GM23338 (cell line): ENCODE results near the gene NXPH2. TPM values are rescaled to one million over a fixed set of nuclear protein-coding genes. Genes with fewer than 3 reads are reported as not detected.

Experiments
- ATAC-seq: fragments of 200-7000 bp; cut with Tn5 transposase; 3 replicates; pipeline ENCODE4 v1.9.1; 2020
- DNase-seq: peaks from one replicate; pipeline ENCODE4 v3.0.0-alpha.2; 2015; ENCODE audit warnings: low spot score
- H2AFZ ChIP-seq: fragments of 200-600 bp; sonication (generic); 2 replicates; pipeline ENCODE4 v1.8.0; 2016; ENCODE audit warnings: antibody characterized with exemption, mild to moderate bottlenecking, moderate library complexity
- H3F3A ChIP-seq: fragments of 200-600 bp; sonication (generic); replicated peaks from 2 replicates; pipeline ENCODE4 v1.8.0; 2017; ENCODE audit warnings: antibody characterized with exemption, mixed run types, low read depth
- H3K27ac ChIP-seq: fragments of 200-600 bp; sonication (generic); 2 replicates; pipeline ENCODE4 v1.6.1; 2016; ENCODE audit warnings: low read depth
- H3K27me3 ChIP-seq: fragments of 200-600 bp; sonication (generic); 2 replicates; pipeline ENCODE4 v1.8.0; 2016; ENCODE audit warnings: mild to moderate bottlenecking, mixed run types, moderate library complexity; ENCODE audit not compliant: insufficient read depth
- H3K36me3 ChIP-seq: fragments of 200-600 bp; sonication (generic); 2 replicates; pipeline ENCODE4 v1.8.0; 2016; ENCODE audit warnings: mild to moderate bottlenecking; ENCODE audit not compliant: insufficient read depth
- H3K4me1 ChIP-seq: fragments of 200-600 bp; sonication (generic); 2 replicates; pipeline ENCODE4 v1.8.0; 2016; ENCODE audit warnings: mild to moderate bottlenecking, moderate library complexity; ENCODE audit not compliant: insufficient read depth
- H3K4me2 ChIP-seq: fragments of 200-600 bp; sonication (generic); 2 replicates; pipeline ENCODE4 v1.7.1; 2017; ENCODE audit warnings: mixed run types
- H3K4me3 ChIP-seq: fragments of 200-600 bp; sonication (generic); 2 replicates; pipeline ENCODE4 v1.6.1; 2016; ENCODE audit warnings: mixed run types
- H3K79me2 ChIP-seq: fragments of 200-600 bp; sonication (generic); replicated peaks from 2 replicates; pipeline ENCODE4 v1.8.0; 2017; ENCODE audit warnings: mild to moderate bottlenecking; ENCODE audit not compliant: insufficient read depth
- H3K9me2 ChIP-seq: fragments of 200-600 bp; sonication (generic); 2 replicates; pipeline ENCODE4 v1.8.0; 2017; ENCODE audit not compliant: insufficient read depth
- H4K20me1 ChIP-seq: fragments of 200-600 bp; sonication (generic); replicated peaks from 2 replicates; pipeline ENCODE4 v1.8.0; 2017; ENCODE audit warnings: mild to moderate bottlenecking; ENCODE audit not compliant: insufficient read depth
- H3K27ac Mint-ChIP-seq: 2 replicates; pipeline ENCODE4 v1.8.0; 2020; ENCODE audit warnings: inconsistent platforms, mild to moderate bottlenecking, moderate library complexity, mixed read lengths
- H3K27me3 Mint-ChIP-seq: 3 replicates; pipeline ENCODE4 v1.8.0; 2022; ENCODE audit warnings: low read depth, mild to moderate bottlenecking, moderate library complexity, mixed read lengths, inconsistent platforms; ENCODE audit not compliant: insufficient read depth, poor library complexity
- H3K36me3 Mint-ChIP-seq: 3 replicates; pipeline ENCODE4 v1.8.0; 2021; ENCODE audit warnings: low read depth, mild to moderate bottlenecking, inconsistent platforms, moderate library complexity, mixed read lengths
- H3K4me1 Mint-ChIP-seq: 3 replicates; pipeline ENCODE4 v1.8.0; 2020; ENCODE audit warnings: mild to moderate bottlenecking, inconsistent platforms, mixed read lengths
- H3K4me3 Mint-ChIP-seq: 3 replicates; pipeline ENCODE4 v1.8.0; 2021; ENCODE audit warnings: moderate library complexity, mild to moderate bottlenecking, inconsistent platforms, mixed read lengths
- H3K9me3 Mint-ChIP-seq: 3 replicates; pipeline ENCODE4 v1.8.0; 2020; ENCODE audit warnings: moderate library complexity, mild to moderate bottlenecking, inconsistent platforms, mixed read lengths
- CREB1 ChIP-seq: fragments of 250-450 bp; sonication (Bioruptor Pico); IDR thresholded peaks from 2 replicates; pipeline ENCODE4 v1.5.0; 2020; ENCODE audit warnings: low read depth, mild to moderate bottlenecking, moderate library complexity
- EZH2 ChIP-seq: fragments of 200-600 bp; sonication (generic); IDR thresholded peaks from one replicate; pipeline ENCODE4 v1.8.0; 2017; ENCODE audit warnings: antibody characterized with exemption, mild to moderate bottlenecking, low read depth; ENCODE audit not compliant: unreplicated experiment
- EZH2phosphoT487 ChIP-seq: fragments of 200-600 bp; sonication (generic); IDR thresholded peaks from one replicate; pipeline ENCODE4 v1.8.1; 2018; ENCODE audit warnings: antibody characterized with exemption; ENCODE audit not compliant: unreplicated experiment
- JUNB ChIP-seq: IDR thresholded peaks from one replicate; pipeline ENCODE4 v1.6.1; 2016; ENCODE audit warnings: antibody characterized with exemption; ENCODE audit not compliant: unreplicated experiment
- NANOG ChIP-seq: IDR thresholded peaks from 2 replicates; pipeline ENCODE4 v1.6.1; 2016; ENCODE audit warnings: antibody characterized with exemption, borderline replicate concordance
- POLR2AphosphoS5 ChIP-seq: IDR thresholded peaks from 2 replicates; pipeline ENCODE4 v1.6.1; 2016; ENCODE audit warnings: antibody characterized with exemption, low read depth
- STAT1 ChIP-seq: IDR thresholded peaks from one replicate; pipeline ENCODE4 v1.6.1; 2016; ENCODE audit warnings: antibody characterized with exemption; ENCODE audit not compliant: unreplicated experiment
- ZNF114 ChIP-seq: fragments of 250-450 bp; sonication (Bioruptor Pico); IDR thresholded peaks from 2 replicates; pipeline ENCODE4 v1.5.0; 2020; ENCODE audit warnings: mild to moderate bottlenecking, moderate library complexity
- ZNF331 ChIP-seq: fragments of 250-450 bp; sonication (Bioruptor Pico); IDR thresholded peaks from 2 replicates; pipeline ENCODE4 v1.5.0; 2020; ENCODE audit warnings: low read depth, mild to moderate bottlenecking, moderate library complexity
- polyA plus RNA-seq: library from polyadenylated mRNA; unstranded; fragments of >200 nt; fragmentation: Nextera tagmentation; extraction: Ambion mirVana; gene quantifications from 2 replicates; pipeline ENCODE4 v1.2.1, GENCODE V29; 2016
- total RNA-seq: library from RNA; depleted of rRNA; stranded (reverse); fragments of >200 nt; shearing (Covaris generic); gene quantifications from 2 replicates; pipeline ENCODE4 v1.2.3, GENCODE V29; 2014
- TF ChIP-seq, protein P1 (sequence below): fragments of 250-450 bp; sonication (Bioruptor Pico); IDR thresholded peaks from 2 replicates; pipeline ENCODE4 v1.5.0; 2020; ENCODE audit warnings: mild to moderate bottlenecking, moderate library complexity
- TF ChIP-seq, protein P2 (sequence below): IDR thresholded peaks from one replicate; pipeline ENCODE4 v1.6.1; 2018; ENCODE audit warnings: antibody characterized with exemption; ENCODE audit not compliant: unreplicated experiment
- TF ChIP-seq, protein P3 (sequence below), 2 experiments: fragments of 200-600 bp in 1 of 2; sonication (generic) in 1 of 2; conservative IDR thresholded peaks; 2 replicates each; pipeline versions ENCODE4 v1.5.1 to v1.6.1; 2016 to 2017; ENCODE audit warnings: antibody characterized with exemption in 2 of 2, low read depth in 2 of 2, mild to moderate bottlenecking in 2 of 2, moderate library complexity in 1 of 2
- TF ChIP-seq, protein P4 (sequence below): IDR thresholded peaks from 2 replicates; pipeline ENCODE4 v1.6.1; 2016; ENCODE audit warnings: antibody characterized with exemption

The NXPH2 gene
- total and polyA plus RNA-seq, 2 experiments from 2014 or later = 2.7 to 8.3 TPM

DNA sequence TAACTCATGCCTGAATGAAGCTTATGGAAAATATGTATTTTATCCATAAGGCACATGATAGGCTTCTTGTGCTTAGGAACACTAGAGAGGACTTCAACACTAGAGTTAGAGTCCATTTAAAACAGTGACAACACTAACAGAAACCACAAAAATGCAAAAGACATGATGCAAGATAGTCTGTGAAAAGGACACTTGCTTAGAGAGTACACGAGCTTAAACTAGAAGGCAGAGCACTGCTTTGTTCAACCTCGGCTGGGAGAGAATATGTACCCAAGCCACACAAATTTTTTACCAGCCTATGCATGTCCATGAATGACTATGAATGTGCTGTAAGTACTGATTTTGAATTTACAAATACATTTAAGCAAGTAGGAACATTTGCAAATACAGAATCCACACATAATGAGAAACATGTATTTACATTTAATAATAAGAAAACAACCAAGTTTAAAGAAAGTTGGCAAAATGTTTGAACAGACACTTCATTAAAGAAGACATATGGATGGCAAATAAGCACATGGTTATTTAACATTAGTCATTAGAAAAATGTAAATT is 148.0 kb downstream of the NXPH2 start:
- Histone ChIP-seq H3K9me2 (no peaks in the 10 kb centered on the region), H3K36me3 (peaks cover 7% of the 10 kb centered on the region; the same call in 1 of the 2 replicates), H3K4me3 (no peak overlapping the region), H3K4me2 (no peak overlapping the region), H3K27me3 (no peaks in the 10 kb centered on the region), H3K4me1 (no peaks in the 10 kb centered on the region), H2AFZ (no peak overlapping the region), H3F3A (no peaks in the 10 kb centered on the region), H3K27ac (no peak overlapping the region), H3K79me2 (no peaks in the 10 kb centered on the region), H4K20me1 (no peaks in the 10 kb centered on the region)
- TF ChIP-seq JUNB (no peak), ZNF114 (CRISPR knock-in tag) (no peak), STAT1 (no peak), EZH2 (no peak), POLR2AphosphoS5 (no peak), CREB1 (no peak), ZNF331 (CRISPR knock-in tag) (no peak), EZH2phosphoT487 (no peak), NANOG (no peak)
- TF ChIP-seq, protein P1, sequence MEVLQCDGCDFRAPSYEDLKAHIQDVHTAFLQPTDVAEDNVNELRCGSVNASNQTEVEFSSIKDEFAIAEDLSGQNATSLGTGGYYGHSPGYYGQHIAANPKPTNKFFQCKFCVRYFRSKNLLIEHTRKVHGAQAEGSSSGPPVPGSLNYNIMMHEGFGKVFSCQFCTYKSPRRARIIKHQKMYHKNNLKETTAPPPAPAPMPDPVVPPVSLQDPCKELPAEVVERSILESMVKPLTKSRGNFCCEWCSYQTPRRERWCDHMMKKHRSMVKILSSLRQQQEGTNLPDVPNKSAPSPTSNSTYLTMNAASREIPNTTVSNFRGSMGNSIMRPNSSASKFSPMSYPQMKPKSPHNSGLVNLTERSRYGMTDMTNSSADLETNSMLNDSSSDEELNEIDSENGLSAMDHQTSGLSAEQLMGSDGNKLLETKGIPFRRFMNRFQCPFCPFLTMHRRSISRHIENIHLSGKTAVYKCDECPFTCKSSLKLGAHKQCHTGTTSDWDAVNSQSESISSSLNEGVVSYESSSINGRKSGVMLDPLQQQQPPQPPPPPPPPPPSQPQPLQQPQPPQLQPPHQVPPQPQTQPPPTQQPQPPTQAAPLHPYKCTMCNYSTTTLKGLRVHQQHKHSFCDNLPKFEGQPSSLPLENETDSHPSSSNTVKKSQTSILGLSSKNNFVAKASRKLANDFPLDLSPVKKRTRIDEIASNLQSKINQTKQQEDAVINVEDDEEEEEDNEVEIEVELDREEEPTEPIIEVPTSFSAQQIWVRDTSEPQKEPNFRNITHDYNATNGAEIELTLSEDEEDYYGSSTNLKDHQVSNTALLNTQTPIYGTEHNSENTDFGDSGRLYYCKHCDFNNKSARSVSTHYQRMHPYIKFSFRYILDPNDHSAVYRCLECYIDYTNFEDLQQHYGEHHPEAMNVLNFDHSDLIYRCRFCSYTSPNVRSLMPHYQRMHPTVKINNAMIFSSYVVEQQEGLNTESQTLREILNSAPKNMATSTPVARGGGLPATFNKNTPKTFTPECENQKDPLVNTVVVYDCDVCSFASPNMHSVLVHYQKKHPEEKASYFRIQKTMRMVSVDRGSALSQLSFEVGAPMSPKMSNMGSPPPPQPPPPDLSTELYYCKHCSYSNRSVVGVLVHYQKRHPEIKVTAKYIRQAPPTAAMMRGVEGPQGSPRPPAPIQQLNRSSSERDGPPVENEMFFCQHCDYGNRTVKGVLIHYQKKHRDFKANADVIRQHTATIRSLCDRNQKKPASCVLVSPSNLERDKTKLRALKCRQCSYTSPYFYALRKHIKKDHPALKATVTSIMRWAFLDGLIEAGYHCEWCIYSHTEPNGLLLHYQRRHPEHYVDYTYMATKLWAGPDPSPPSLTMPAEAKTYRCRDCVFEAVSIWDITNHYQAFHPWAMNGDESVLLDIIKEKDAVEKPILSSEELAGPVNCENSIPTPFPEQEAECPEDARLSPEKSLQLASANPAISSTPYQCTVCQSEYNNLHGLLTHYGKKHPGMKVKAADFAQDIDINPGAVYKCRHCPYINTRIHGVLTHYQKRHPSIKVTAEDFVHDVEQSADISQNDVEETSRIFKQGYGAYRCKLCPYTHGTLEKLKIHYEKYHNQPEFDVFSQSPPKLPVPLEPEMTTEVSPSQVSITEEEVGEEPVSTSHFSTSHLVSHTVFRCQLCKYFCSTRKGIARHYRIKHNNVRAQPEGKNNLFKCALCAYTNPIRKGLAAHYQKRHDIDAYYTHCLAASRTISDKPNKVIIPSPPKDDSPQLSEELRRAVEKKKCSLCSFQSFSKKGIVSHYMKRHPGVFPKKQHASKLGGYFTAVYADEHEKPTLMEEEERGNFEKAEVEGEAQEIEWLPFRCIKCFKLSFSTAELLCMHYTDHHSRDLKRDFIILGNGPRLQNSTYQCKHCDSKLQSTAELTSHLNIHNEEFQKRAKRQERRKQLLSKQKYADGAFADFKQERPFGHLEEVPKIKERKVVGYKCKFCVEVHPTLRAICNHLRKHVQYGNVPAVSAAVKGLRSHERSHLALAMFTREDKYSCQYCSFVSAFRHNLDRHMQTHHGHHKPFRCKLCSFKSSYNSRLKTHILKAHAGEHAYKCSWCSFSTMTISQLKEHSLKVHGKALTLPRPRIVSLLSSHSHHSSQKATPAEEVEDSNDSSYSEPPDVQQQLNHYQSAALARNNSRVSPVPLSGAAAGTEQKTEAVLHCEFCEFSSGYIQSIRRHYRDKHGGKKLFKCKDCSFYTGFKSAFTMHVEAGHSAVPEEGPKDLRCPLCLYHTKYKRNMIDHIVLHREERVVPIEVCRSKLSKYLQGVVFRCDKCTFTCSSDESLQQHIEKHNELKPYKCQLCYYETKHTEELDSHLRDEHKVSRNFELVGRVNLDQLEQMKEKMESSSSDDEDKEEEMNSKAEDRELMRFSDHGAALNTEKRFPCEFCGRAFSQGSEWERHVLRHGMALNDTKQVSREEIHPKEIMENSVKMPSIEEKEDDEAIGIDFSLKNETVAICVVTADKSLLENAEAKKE (CRISPR knock-in tag) = no peak
- TF ChIP-seq, protein P2, sequence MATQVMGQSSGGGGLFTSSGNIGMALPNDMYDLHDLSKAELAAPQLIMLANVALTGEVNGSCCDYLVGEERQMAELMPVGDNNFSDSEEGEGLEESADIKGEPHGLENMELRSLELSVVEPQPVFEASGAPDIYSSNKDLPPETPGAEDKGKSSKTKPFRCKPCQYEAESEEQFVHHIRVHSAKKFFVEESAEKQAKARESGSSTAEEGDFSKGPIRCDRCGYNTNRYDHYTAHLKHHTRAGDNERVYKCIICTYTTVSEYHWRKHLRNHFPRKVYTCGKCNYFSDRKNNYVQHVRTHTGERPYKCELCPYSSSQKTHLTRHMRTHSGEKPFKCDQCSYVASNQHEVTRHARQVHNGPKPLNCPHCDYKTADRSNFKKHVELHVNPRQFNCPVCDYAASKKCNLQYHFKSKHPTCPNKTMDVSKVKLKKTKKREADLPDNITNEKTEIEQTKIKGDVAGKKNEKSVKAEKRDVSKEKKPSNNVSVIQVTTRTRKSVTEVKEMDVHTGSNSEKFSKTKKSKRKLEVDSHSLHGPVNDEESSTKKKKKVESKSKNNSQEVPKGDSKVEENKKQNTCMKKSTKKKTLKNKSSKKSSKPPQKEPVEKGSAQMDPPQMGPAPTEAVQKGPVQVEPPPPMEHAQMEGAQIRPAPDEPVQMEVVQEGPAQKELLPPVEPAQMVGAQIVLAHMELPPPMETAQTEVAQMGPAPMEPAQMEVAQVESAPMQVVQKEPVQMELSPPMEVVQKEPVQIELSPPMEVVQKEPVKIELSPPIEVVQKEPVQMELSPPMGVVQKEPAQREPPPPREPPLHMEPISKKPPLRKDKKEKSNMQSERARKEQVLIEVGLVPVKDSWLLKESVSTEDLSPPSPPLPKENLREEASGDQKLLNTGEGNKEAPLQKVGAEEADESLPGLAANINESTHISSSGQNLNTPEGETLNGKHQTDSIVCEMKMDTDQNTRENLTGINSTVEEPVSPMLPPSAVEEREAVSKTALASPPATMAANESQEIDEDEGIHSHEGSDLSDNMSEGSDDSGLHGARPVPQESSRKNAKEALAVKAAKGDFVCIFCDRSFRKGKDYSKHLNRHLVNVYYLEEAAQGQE = no peak
- TF ChIP-seq, protein P3, sequence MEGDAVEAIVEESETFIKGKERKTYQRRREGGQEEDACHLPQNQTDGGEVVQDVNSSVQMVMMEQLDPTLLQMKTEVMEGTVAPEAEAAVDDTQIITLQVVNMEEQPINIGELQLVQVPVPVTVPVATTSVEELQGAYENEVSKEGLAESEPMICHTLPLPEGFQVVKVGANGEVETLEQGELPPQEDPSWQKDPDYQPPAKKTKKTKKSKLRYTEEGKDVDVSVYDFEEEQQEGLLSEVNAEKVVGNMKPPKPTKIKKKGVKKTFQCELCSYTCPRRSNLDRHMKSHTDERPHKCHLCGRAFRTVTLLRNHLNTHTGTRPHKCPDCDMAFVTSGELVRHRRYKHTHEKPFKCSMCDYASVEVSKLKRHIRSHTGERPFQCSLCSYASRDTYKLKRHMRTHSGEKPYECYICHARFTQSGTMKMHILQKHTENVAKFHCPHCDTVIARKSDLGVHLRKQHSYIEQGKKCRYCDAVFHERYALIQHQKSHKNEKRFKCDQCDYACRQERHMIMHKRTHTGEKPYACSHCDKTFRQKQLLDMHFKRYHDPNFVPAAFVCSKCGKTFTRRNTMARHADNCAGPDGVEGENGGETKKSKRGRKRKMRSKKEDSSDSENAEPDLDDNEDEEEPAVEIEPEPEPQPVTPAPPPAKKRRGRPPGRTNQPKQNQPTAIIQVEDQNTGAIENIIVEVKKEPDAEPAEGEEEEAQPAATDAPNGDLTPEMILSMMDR (conservative IDR thresholded peaks at IDR 0.05; ENCODE audit: low read depth in 2 of 2) = no peak
- TF ChIP-seq, protein P4, sequence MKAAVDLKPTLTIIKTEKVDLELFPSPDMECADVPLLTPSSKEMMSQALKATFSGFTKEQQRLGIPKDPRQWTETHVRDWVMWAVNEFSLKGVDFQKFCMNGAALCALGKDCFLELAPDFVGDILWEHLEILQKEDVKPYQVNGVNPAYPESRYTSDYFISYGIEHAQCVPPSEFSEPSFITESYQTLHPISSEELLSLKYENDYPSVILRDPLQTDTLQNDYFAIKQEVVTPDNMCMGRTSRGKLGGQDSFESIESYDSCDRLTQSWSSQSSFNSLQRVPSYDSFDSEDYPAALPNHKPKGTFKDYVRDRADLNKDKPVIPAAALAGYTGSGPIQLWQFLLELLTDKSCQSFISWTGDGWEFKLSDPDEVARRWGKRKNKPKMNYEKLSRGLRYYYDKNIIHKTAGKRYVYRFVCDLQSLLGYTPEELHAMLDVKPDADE = no peak
- H3K27ac Mint-ChIP-seq = no peak overlapping the region
- no peaks in the 10 kb centered on the region for H3K27me3 Mint-ChIP-seq
- H3K4me1 Mint-ChIP-seq = no peaks in the 10 kb centered on the region; the same call in 2 of the 3 replicates
- peaks cover 6% of the 10 kb centered on the region; the same call in 2 of the 3 replicates for H3K36me3 Mint-ChIP-seq
- peaks cover 10% of the 10 kb centered on the region for H3K9me3 Mint-ChIP-seq
- H3K4me3 Mint-ChIP-seq = no peak overlapping the region
- no peak for ATAC-seq
- DNase-seq = no peak
